Osteocyte (in vitro differentiated cells): ENCODE data around the gene LDHAL6B. TPM values are rescaled to one million over a fixed set of nuclear protein-coding genes. Genes with fewer than 3 reads are reported as not detected.

Experiments used
- DNase-seq: peaks from one replicate; pipeline ENCODE4 v3.0.0; 2021; ENCODE audit warnings: mixed read lengths; ENCODE audit not compliant: unreplicated experiment; ENCODE audit errors: extremely low spot score
- H3K27ac Mint-ChIP-seq: one replicate; pipeline ENCODE4 v1.8.0; 2021; ENCODE audit warnings: mild to moderate bottlenecking, mixed read lengths; ENCODE audit not compliant: unreplicated experiment
- H3K27me3 Mint-ChIP-seq: one replicate; pipeline ENCODE4 v1.8.0; 2021; ENCODE audit warnings: mixed read lengths; ENCODE audit not compliant: unreplicated experiment
- H3K36me3 Mint-ChIP-seq: one replicate; pipeline ENCODE4 v1.8.0; 2021; ENCODE audit warnings: mixed read lengths; ENCODE audit not compliant: unreplicated experiment
- H3K4me1 Mint-ChIP-seq: one replicate; pipeline ENCODE4 v1.8.0; 2021; ENCODE audit warnings: mixed read lengths; ENCODE audit not compliant: unreplicated experiment
- H3K4me3 Mint-ChIP-seq: one replicate; pipeline ENCODE4 v1.8.0; 2021; ENCODE audit warnings: mild to moderate bottlenecking, moderate library complexity, mixed read lengths; ENCODE audit not compliant: unreplicated experiment
- H3K9me3 Mint-ChIP-seq: one replicate; pipeline ENCODE4 v1.8.0; 2021; ENCODE audit warnings: mixed read lengths; ENCODE audit not compliant: unreplicated experiment
- total RNA-seq: library from RNA; stranded (reverse); gene quantifications from 2 replicates; pipeline ENCODE4 v1.2.1, GENCODE V29; 2021
- TF ChIP-seq, protein P1 (sequence below): fragments of 200-600 bp; sonication (generic); IDR thresholded peaks from 2 replicates; pipeline ENCODE4 v1.5.0; 2021; ENCODE audit warnings: antibody characterized with exemption, mild to moderate bottlenecking, moderate library complexity

The LDHAL6B gene
- total RNA-seq, 1 donor from 2014 or later, result not detected

DNA sequence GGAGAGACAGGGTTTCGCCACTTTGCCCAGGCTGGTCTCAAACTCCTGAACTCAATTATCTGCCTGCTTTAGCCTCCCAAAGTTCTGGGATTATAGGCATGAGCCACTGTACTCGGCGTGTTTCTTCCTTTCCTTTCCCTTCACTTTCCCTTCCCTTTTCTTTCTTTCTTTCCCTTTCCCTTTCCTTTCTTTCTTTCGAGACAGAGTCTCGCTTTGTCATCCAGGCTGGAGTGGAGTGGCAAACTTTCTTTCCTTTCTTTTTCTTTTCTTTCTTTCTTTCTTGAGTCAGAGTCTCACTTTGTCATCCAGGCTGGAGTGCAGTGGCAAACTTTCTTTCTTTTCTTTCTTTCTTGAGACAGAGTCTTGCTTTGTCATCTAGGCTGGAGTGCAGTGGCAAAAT is 17.4 kb upstream of the LDHAL6B start:
- Mint-ChIP-seq H3K36me3 (peaks cover 56% of the 10 kb centered on the region), H3K4me3 (no peak overlapping the region), H3K27ac (no peak overlapping the region), H3K27me3 (no peaks in the 10 kb centered on the region), H3K9me3 (peaks cover 9% of the 10 kb centered on the region), H3K4me1 (peaks cover 18% of the 10 kb centered on the region)
- TF ChIP-seq, protein P1, sequence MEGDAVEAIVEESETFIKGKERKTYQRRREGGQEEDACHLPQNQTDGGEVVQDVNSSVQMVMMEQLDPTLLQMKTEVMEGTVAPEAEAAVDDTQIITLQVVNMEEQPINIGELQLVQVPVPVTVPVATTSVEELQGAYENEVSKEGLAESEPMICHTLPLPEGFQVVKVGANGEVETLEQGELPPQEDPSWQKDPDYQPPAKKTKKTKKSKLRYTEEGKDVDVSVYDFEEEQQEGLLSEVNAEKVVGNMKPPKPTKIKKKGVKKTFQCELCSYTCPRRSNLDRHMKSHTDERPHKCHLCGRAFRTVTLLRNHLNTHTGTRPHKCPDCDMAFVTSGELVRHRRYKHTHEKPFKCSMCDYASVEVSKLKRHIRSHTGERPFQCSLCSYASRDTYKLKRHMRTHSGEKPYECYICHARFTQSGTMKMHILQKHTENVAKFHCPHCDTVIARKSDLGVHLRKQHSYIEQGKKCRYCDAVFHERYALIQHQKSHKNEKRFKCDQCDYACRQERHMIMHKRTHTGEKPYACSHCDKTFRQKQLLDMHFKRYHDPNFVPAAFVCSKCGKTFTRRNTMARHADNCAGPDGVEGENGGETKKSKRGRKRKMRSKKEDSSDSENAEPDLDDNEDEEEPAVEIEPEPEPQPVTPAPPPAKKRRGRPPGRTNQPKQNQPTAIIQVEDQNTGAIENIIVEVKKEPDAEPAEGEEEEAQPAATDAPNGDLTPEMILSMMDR, result no peak
- DNase-seq, result no peak

DNA sequence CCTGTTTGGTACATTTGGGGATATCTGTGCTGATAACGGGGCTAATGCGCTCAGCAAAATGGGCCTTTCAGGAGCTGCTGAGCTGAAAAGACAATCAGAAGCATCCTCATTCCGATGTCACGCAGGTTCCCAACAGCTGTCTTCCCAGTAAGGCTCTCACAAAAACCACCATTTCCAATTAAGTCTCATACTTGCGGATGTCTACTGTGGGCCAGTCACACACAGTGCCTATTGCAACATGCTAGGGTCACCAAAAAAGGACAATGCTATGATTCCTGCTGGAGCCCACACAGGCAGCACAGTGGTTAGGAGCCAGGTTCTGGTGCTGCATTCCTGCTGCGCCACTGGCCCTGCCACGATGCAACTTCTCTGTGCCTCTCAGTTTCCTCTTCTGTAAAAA is 16.4 kb upstream of the LDHAL6B start:
- Mint-ChIP-seq H3K27ac (no peak overlapping the region), H3K9me3 (peaks cover 9% of the 10 kb centered on the region), H3K4me1 (peaks cover 27% of the 10 kb centered on the region), H3K36me3 (peaks cover 59% of the 10 kb centered on the region), H3K27me3 (no peaks in the 10 kb centered on the region), H3K4me3 (no peak overlapping the region)
- DNase-seq, result no peak
- TF ChIP-seq, protein P1, result no peak

DNA sequence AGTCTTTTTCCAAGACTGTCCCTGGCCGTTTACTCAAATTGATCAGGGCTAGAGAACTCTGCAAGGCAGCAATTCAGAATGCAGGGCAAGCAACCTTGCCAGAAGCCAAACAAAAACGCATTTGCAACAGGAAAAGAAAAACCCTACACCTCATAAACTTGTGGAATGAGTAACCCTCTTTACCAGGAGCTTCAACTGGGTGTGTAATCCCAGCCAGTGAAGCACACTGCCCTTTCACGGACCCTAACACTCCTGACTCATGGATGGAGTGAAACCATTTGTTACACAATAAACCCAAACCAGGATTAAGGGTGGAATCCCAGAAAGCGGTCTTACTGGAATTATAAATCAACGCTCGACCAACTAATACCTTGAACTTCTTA is 14.8 kb upstream of the LDHAL6B start:
- peak overlapping the region; percentile 9 for H3K27ac Mint-ChIP-seq
- DNase-seq, result peak; percentile 27

DNA sequence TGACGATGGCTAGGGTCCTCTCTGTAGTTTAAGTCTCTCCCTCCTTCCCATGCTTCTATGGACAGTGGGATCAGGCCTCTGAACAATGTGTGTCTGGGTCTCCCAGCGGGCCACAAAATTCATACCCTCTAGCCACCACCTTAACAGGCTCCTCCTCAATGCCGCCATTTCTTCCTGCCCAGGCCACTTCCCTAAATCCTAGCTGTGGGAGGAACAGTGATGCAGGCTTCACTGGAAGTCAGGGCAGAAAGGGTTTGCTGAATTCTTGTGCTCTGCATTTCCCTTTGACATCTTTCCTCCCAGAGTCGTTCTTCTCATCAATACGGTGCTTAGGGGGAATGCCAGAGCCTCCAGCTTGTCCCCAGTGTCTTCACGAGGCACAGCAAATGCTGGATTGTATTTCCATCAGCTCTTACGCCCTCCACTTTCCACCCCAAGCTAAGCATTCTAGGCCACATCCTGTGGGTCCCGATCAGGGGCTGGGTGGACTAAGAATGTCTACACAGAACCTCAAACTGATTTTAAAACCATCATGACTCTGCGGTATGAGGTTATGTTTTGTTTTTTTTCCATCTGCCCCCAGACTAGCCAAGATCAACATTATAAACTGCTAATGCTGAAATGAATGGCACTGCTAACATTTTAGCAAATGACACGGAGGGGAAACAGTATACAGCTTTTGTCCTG is 11.9 kb upstream of the LDHAL6B start:
- TF ChIP-seq, protein P1, result no peak
- Mint-ChIP-seq H3K4me3 (peak overlapping the region; percentile 26), H3K27me3 (no peaks in the 10 kb centered on the region), H3K4me1 (peaks cover 41% of the 10 kb centered on the region), H3K36me3 (peaks cover 33% of the 10 kb centered on the region), H3K27ac (peak overlapping the region; percentile 60), H3K9me3 (peaks cover 5% of the 10 kb centered on the region)
- peak; percentile 53 for DNase-seq

More for the DNA sequence above, 14.8 kb upstream of the LDHAL6B start:
- Mint-ChIP-seq H3K27me3 (no peaks in the 10 kb centered on the region), H3K4me1 (peaks cover 41% of the 10 kb centered on the region), H3K36me3 (peaks cover 55% of the 10 kb centered on the region), H3K4me3 (no peak overlapping the region), H3K9me3 (peaks cover 9% of the 10 kb centered on the region)
- TF ChIP-seq, protein P1, result no peak

DNA sequence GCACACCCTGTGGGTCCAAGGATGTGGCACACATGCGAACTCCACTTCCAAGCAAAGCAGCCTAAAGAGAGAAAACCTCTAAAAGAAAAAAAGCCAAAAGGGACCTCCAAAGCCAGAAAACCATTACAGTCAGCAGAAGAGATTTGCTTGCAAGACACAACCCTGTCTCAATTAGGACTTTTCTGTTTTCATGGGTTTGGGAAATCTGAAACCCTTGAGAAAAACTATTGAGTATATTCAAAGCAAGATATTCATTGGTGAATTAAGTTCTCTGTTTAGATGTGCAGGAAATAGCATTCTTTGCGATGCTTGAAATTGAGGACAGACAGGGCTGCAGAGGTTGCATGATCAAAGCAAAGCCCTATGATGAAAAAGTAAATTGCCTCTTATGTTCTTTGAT is 10.2 kb upstream of the LDHAL6B start:
- H3K27ac Mint-ChIP-seq, result no peak overlapping the region
- TF ChIP-seq, protein P1, result no peak

More for the DNA sequence above, 10.2 kb upstream of the LDHAL6B start:
- Mint-ChIP-seq H3K4me1 (peaks cover 45% of the 10 kb centered on the region), H3K27me3 (no peaks in the 10 kb centered on the region), H3K4me3 (no peak overlapping the region), H3K36me3 (peaks cover 31% of the 10 kb centered on the region), H3K9me3 (peaks cover 5% of the 10 kb centered on the region)
- DNase-seq, result peak; percentile 23
